MV-4-11 (cell line): Measurements from ENCODE around the gene SCN1A.
"Not testable (repeated sequence)": the region's sequence is repeated elsewhere in the genome, so short reads cannot be mapped to it uniquely, and the experiment has no call there.

Source experiments
- DNase-seq: peaks from one replicate; lab custom pipeline; 2025; lab: John Stamatoyannopoulos, UW

SCN1A gene

GRCh38 chr2:165972161-165972560 lies 155.7 kb downstream of the SCN1A start:
- DNase-seq: not testable (repeated sequence)

- no peak for DNase-seq
Observed at GRCh38 chr2:165970663-165971062, 157.2 kb downstream of the SCN1A start.

GRCh38 chr2:165969227-165969626 lies 158.6 kb downstream of the SCN1A start:
- no peak for DNase-seq

- DNase-seq: no peak
Observed at GRCh38 chr2:165967746-165968145, 160.1 kb downstream of the SCN1A start.

GRCh38 chr2:165961818-165962217 lies 166.0 kb downstream of the SCN1A start:
- no peak for DNase-seq

GRCh38 chr2:165959371-165959770 lies 168.4 kb downstream of the SCN1A start:
- DNase-seq: no peak

GRCh38 chr2:165958313-165958960 lies 169.4 kb downstream of the SCN1A start:
- DNase-seq: no peak

- DNase-seq: no peak
Observed at GRCh38 chr2:165957030-165957675, 170.7 kb downstream of the SCN1A start.

- peak; percentile 90 for DNase-seq
Observed at GRCh38 chr2:165953655-165954606, 173.9 kb downstream of the SCN1A start, which contains the start of gene TTC21B. Gene TTC21B, minus strand, starts transcription at chr2:165953776. Its CDS starts 71 bp downstream, at chr2:165953705.

- DNase-seq: no peak
Observed at GRCh38 chr2:165953306-165953654, 174.5 kb downstream of the SCN1A start.

GRCh38 chr2:165952741-165953211 lies 175.0 kb downstream of the SCN1A start:
- DNase-seq: no peak

- DNase-seq: peak; percentile 12
Observed at GRCh38 chr2:165952085-165952484, 175.7 kb downstream of the SCN1A start.

- DNase-seq: no peak
Observed at GRCh38 chr2:165950438-165950837, 177.4 kb downstream of the SCN1A start.

- DNase-seq: no peak
Observed at GRCh38 chr2:165941827-165942226, 186.0 kb downstream of the SCN1A start.

GRCh38 chr2:165938237-165938636 lies 189.6 kb downstream of the SCN1A start:
- DNase-seq: no peak
